ENCODE data around the gene LEMD3. TPM values are rescaled to one million over a fixed set of nuclear protein-coding genes. Genes with fewer than 3 reads are reported as not detected.

LEMD3 gene
- polyA plus RNA-seq, 3 donors: 38.5 to 40.7 (median 38.6) TPM

DNA sequence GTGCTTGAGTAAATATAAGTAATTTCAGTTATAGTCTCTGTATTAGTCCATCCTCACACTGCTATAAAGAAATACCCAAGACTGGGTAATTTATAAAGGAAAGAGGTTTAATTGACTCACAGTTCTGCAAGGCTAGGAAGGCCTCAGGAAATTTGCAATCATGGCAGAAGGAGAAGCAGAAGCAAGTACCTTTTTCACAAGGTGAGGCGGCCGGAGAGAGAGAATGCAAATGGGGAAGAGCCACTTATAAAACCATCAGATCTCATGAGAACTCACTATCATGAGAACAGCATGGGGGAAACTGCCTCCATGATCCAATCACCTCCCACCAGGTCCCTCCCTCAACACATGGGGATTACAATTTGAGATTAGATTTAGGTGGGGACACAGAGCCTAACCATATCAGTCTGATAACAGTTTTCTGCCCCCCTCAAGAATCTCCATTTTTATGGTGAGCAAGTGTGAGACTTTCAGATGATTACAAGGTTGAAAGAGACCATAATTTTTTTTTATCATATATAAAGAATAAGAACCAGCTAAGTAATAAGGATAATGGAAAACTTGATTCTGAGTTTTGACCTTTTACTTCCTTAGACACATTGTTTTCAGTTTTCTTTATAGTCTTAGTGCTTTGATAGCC lies 35.6 kb downstream of the LEMD3 start:
- DNase-seq (ENCODE audit: low read depth in 3 of 3, low spot score in 2 of 3): no peak

DNA sequence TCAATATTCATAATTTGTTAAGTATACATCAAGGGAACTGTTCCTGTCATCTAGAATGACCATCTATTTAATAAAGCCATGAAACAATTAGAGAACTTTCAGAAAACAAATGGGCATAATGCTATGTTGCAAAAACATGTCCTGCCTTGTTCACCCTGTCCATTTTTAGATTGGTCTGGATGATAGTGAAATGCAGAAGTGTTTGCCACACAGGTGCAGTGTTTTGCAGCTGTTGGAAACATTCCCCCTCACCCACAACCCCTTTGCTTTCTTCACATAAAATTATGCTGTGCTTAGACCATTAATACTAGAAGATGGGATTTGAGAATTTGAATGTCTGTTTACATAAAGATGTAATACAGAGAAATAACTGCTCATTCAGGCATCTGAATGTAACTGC lies 36.5 kb downstream of the LEMD3 start:
- no peak for DNase-seq (ENCODE audit: low read depth in 3 of 3, low spot score in 2 of 3)

DNA sequence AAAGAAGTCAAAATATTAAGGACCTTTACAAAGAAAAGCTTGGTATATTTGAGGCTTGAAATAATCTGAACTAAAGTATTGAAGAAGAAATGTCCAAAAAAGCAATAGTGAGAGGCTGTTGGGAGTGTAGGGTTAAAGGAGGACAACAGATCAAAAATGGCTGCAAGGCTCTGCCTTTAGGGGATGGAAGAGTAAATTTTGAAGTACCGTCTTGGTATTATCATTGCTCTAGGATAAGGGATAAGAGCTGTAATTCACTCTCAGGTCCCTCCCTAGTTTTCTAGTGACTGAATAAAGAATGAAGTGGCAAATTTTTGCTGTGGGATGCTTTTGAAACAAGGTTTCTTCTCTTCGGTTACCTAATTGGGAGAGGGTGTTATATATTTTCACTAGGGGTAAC lies 38.7 kb downstream of the LEMD3 start:
- no peak for DNase-seq (ENCODE audit: low read depth in 3 of 3, low spot score in 2 of 3)

DNA sequence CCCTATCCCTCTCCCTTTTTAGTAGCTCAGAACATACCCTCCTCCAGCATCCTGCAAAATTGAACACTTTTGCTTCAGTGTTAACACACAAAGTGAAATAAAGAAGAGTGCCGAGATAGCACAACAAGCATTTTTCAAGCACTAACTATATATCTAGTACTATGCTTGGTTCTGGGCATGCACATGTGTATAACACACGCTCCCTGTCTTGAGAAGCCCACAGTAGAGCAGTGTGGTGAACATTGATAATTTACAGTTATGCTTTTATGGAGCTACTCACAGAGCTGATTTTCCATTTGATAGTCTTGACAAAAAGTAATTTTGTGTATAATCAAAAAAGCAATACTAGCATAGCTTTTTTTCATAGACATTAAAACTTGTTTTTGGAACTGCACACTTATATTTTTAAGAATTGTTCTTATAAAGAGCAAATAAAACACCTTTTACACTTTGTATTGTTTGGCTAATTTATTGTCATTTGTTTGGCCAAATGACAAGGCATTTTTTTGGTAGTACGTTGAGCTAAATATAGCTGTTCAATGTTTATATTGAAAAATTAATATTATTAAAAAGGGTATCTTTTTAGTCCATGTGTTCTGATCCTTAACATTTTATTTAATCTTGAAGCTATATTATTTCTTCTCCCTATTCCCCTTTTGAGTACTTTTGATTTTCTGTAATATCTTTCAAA lies 39.7 kb downstream of the LEMD3 start:
- no peak for DNase-seq (ENCODE audit: low read depth in 3 of 3, low spot score in 2 of 3)

DNA sequence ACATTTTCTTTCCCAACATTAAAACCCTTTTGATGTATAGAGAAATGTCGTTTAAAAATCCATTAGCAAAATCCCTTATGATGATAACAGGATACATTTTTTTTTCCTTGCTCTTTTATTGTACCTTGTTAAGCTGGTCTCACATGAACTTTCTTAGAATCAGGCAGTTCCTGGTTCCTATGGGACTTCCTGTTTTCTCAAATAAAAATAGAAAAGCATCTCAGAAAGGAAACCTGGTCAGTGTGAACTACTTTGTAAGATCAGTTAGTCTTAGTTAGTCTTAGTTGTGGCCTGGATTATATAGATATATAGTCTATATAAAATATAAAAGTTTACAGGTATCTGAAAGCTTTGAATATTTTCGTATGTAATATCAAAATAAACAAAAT lies 40.3 kb downstream of the LEMD3 start:
- no peak for DNase-seq (ENCODE audit: low read depth in 3 of 3, low spot score in 2 of 3)

DNA sequence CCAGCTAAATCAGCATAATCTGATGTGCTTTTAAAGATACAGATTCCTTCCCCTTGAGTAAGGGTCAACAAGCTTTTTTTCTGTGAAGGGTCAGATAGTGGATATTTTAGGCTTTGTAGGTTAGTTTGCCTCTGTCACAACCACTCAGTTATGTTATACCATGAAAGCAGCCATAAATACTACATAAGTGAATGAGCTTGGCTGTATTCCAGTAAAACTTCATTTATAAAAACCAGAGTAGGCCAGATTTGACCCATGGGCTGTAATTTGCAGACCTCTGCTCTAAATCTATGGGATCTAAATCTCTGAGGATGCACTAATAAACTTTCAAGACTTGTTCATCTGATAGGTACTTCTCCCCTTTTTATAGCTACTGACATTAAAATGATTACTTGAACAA lies 47.7 kb downstream of the LEMD3 start:
- DNase-seq (ENCODE audit: low read depth in 3 of 3, low spot score in 2 of 3): no peak

DNA sequence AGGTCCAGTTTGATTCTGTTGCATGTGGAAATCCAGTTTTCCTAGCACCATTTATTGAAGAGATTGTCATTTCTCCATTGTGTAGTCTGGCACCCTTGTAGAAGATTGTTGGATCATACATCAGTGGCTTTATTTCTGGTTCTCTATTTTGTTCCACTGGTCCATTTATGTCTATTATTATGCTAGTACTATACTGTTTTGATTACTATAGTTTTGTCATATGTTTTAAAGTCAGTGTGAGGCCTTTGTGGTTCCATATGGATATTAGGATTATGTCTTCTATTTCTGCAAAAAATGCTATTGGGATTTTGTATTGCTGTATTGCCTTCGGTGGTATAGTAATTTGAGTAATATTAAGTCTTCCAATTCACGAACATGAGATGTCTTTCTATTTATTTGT lies 51.4 kb downstream of the LEMD3 start:
- no peak for DNase-seq (ENCODE audit: low read depth in 3 of 3, low spot score in 2 of 3)

DNA sequence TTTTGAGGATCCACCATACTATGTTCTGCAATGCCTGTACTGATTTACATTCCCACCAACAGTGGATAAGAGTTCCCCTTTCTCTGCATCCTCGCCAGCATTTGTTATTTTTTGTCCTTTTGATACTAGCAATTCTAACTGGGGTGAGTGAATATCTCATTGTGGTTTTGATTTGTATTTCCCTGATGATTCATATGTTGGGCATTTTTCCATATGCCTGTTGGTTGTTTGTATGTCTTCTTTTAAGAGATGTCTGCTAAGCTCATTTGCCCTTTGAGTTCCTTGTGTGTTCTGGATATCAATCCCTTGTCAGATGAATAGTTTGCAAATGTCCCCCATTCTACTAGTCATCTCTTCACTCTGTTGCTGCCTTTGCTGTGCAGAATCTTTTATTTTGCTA lies 60.1 kb downstream of the LEMD3 start:
- DNase-seq (ENCODE audit: low read depth in 3 of 3, low spot score in 2 of 3): no peak

DNA sequence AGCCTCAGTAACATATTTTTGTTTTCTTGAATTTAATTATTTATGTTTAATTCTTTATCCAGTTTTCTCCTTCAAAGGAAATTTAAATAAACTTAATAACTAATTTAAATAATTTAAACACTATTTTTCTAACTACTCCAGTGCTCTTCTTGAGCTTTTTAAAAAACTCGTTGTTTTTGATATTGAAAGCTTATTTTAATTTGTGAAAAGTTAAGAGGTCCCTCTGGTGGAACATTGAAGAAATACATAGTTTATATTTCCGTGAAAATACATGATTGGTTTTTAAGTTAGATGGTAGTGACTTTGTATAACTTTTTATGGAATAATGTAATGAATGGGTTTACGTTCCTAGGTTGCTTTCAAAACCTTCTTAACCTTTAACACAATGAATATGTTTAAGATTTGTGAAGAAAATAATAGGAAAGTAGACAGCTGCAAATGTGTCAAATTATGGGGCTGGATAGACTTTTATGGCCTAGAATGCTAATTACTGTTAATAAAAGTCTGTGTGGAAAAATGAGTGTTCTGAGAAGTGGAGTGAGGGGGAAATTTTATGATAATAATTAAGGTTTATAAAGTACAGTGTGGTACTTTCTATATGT lies 63.2 kb downstream of the LEMD3 start:
- no peak for DNase-seq (ENCODE audit: low read depth in 3 of 3, low spot score in 2 of 3)

DNA sequence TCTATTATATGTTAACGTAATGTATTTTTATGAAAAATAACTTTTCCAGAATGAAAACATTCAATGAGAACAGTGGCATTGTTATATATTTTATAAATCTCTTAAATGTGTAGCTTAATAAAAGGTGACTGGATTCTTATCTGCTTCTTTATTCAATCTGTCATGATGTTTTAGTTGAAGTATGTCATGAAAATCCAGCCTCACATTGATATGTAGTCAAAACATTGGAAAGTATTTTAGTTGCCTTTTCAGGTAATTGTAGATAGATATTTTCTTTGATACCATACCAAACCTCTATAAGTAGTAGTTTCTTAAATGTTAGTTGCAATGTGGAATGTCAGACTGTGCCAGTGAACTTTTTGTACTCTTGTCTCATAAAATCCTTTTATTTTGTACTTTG lies 67.8 kb downstream of the LEMD3 start:
- no peak for DNase-seq (ENCODE audit: low read depth in 3 of 3, low spot score in 2 of 3)

DNA sequence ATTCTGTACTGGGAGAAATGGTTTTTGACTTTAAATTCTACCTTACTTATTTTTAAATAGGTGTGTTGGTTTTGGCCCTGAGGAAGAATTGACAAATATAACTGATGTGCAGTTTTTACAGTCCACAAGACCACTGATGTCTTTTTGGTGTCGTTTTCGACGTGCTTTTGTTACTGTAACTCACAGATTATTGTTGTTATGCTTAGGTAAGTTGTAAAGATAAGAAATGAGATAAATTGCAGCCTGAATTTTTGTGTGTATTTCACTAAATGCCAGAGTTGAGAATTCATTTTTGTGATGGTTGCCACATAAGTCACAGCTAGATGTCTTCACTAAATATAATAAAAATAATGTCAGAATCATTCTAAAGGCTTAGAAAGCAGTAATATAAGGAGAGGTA lies 69.2 kb downstream of the LEMD3 start:
- DNase-seq (ENCODE audit: low read depth in 3 of 3, low spot score in 2 of 3): no peak

DNA sequence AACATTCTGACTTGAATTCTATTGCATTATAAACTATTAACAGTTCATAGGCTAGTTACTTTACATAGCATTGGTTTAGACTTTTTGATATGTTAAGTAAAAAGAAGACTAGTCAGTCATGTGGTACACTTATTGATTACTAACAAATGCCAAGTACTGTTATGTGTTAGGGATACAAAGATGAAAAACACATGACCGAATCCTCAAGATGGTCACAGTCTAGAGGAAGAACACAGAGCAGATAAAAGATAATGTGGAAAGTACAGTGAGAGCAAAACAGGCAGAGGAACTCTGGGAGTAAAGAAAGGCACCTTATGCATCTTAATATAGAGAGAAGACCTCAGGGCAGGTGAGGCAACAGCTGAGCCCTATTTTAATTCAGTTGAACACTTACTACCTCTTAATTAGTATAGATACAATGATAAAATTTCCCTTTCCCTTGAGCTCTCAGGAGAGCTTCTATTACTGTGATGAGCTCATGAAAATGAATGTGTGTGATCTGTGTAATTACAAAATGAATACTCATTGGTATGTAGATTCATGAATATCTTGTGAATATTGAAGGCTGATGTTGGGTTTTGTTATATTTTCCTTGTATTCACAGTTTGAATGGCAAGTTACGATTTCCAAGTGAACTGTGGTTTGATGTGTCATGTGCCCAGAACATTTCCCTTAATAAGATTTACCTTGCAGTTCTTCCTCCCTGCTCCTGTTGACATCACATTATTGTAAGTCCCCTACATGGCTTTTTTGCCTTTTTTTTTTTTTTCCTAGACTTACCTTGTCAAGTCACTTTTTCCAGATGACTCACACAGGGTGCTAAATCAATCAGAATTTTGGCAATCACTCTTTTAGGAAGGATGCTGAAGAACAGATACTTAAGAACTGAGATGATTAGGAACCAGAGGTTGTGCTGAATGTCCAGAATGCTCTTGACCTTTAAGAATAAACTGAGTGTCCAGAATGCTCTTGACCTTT lies 79.6 kb downstream of the LEMD3 start:
- no peak for DNase-seq (ENCODE audit: low read depth in 3 of 3, low spot score in 2 of 3)

DNA sequence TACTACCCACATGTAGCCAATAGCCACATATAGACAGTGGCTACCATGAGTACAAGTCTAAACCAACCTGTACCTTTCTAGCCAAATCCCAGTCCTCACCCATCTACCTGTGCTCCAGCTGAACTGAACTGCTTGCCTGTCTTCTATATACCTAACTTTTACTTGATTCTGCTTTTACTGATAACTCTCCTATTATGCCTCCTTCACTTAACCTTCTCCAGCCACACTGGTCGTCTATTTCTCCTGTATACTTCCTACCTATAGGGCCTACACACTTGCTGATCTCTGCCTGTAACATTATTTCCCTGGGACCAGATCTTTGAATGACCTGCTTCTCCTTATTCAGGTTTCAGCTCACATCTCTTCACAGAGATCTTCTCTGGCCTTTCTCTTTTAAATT lies 83.1 kb downstream of the LEMD3 start:
- no peak for DNase-seq (ENCODE audit: low read depth in 3 of 3, low spot score in 2 of 3)

DNA sequence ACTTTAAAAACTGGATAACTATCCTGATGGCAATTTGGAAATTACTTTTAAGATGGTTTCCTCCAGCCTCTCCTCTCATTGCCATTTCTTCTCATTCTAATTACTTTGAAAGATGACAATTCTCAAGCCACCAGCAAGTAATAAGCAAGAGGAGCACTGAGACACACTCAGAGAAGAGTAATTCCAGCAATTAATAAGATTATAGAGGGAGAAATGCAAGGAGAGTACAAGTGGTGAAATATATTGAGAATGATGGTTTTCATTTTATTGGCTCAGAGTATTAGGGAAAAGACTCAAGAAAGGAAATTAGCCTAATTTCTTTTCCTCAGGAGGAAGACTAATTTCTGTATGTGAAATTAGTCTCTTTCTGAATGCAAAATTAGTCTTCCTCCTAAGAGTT lies 88.6 kb downstream of the LEMD3 start:
- DNase-seq (ENCODE audit: low read depth in 3 of 3, low spot score in 2 of 3): no peak

DNA sequence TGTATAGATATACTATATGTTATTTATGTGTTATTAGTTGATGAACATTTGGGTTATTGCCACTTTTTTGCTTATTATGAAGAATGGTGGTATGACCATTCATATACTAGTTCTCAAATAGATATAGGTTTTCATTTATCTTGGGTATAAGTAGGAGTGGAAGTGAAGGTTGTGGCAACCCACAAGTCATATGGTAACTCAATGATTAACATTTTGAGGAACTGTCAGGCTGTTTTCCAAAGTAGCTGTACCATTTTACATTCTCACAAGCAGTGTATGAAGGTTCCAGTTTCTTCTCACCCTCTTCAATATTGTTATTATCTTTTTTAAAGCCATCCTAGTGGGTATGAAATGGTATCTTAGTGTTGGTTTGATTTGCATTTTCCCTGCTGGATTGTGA lies 90.1 kb downstream of the LEMD3 start:
- DNase-seq (ENCODE audit: low read depth in 3 of 3, low spot score in 2 of 3): no peak

DNA sequence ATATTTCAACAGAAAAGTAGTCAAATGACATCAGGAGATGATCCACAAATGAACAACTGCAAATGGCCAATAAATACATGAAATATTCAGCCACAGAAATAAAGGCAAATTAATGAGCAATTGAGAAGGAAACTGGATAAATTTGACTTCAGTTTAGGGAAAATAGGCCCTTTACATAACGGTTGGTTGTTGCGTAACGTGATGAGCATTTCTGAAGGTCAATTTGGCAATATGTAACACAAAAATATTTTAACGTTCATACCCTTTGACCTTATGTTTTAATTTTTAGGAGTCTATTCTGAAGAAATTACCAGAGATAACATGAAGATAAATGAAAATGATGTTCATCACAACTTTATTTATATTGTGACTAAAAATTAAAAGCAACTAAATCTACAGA lies 94.4 kb downstream of the LEMD3 start:
- no peak for DNase-seq (ENCODE audit: low read depth in 3 of 3, low spot score in 2 of 3)

DNA sequence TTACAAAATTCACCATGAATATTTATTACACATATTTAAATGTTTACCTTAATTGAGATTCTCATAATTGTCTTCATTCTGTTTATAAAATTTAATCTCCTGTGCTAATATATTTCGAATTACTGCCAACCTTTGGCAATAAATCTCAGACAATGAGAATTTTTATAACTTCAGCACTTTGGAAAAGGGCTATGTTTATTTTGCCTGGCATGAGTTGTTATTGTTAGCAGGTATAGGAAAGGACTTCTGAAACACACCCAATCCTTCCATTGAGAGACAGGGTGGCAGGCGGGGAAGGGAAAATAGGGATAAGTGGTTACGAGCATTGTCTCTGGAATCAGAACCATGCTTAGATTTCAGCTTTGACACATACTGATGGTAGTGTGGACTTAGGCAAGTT lies 97.0 kb downstream of the LEMD3 start:
- DNase-seq (ENCODE audit: low read depth in 3 of 3, low spot score in 2 of 3): no peak

DNA sequence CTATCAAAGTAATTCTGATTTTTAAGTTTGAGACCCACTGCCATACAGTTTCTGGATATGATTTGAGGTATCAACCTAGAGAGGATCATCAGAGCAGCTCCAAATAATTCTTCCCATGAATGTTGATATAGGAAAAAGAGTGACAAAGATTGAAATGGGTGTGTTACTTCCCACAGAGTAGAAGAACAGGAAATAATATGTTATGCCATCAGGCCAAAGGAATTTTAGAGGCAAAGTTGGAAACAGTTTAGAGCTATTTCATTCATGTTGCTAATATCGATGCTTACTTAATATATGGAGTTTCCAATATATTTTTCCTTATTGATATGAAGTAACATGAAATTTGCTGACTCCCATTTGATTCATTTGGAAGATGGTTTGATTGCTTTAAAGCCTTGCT lies 100.2 kb downstream of the LEMD3 start:
- no peak for DNase-seq (ENCODE audit: low read depth in 3 of 3, low spot score in 2 of 3)

DNA sequence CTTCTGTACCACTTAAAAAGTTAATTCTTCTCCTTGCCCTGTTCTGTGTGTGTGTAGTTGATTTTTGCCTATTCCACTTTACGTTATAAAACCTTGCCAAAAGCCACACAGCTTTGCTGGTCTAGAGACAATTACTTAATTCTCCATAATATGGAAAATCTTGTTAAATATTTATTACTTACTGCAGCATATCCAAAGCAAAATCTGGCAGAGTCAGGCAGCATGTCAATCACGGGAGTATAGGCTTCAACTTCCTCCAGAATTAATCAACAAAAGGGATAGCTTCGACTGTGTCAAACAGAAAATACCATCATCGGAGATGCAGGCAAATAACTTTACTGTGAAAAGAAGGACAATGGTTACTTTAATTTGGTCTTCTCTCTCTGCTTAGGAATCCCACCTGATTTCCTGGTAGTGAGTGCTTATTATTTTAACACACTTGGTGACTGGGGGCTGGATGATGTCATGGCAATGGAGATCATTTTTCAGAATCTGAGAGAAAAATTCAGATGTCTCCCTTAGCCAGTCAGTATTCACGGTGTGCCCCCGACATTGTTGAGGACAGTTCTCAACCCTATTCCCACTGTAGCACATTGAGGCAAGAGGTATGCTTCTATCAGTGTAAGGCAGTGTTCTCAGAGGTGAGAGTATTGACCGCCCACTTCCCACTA lies 105.4 kb downstream of the LEMD3 start:
- no peak for DNase-seq (ENCODE audit: low read depth in 3 of 3, low spot score in 2 of 3)

DNA sequence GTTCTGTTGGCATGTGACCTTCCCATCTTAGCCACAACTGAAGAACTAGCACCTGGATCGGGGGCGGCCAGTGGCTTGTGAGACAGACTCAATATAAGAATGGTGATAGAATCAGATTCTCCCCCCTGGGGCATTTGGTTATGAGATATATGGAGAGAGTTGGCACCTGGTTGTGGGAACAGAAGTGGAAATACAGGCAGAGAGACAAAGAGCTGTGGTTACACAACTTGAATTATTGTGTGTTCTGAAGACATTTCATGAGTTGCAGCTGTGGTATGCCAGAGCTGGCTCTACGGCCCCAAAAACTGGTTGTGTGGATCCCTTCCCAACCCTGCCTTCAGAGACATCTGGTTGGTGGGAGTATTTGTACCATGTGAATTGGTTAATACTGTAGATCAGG lies 106.2 kb downstream of the LEMD3 start:
- no peak for DNase-seq (ENCODE audit: low read depth in 3 of 3, low spot score in 2 of 3)
